BJ (cell line): ENCODE measurements around the gene TEKT4. TPM values are rescaled to one million over a fixed set of nuclear protein-coding genes. Genes with fewer than 3 reads are reported as not detected.
"Not testable (repeated sequence)": the region's sequence is repeated elsewhere in the genome, so short reads cannot be mapped to it uniquely, and the experiment has no call there.

Source experiments
- CTCF ChIA-PET: fragments of 350-600 bp; formaldehyde crosslinking; extraction: SDS; loops from one replicate; lab custom pipeline; 2021; ENCODE audit warnings: antibody characterized with exemption, inconsistent platforms; lab: Yijun Ruan, JAX
- POLR2A ChIA-PET: fragments of 300-600 bp; sonication (Branson Sonifier 250); formaldehyde crosslinking; extraction: SDS; loops from one replicate; lab custom pipeline; 2021; ENCODE audit warnings: antibody characterized with exemption; lab: Charles Lee
- DNase-seq: peaks from one replicate; pipeline ENCODE4 v3.0.0-alpha.2; 2011; ENCODE audit warnings: low read depth
- H3K27me3 ChIP-seq: 2 replicates; pipeline ENCODE4 v1.6.0; 2011; ENCODE audit warnings: low read length; ENCODE audit not compliant: control insufficient read depth, insufficient read depth
- H3K36me3 ChIP-seq: 2 replicates; pipeline ENCODE4 v1.5.1; 2011; ENCODE audit warnings: low read length; ENCODE audit not compliant: control insufficient read depth, insufficient read depth
- H3K4me3 ChIP-seq: 2 replicates; pipeline ENCODE4 v1.5.1; 2011; ENCODE audit warnings: low read depth, mild to moderate bottlenecking, control low read depth, low read length
- polyA minus RNA-seq: library from RNA; depleted of rRNA, polyadenylated mRNA; stranded (reverse); fragments of >200 nt; gene quantifications from 2 replicates; pipeline ENCODE4 v1.2.3, GENCODE V29; 2011; rRNA and poly(A)+ RNA removed
- polyA plus RNA-seq: library from polyadenylated mRNA; depleted of rRNA; stranded (reverse); fragments of >200 nt; gene quantifications from 2 replicates; pipeline ENCODE4 v1.2.3, GENCODE V29; 2011; rRNA removed
- TF ChIP-seq, protein P1 (sequence below): IDR thresholded peaks from 2 replicates; pipeline ENCODE4 v1.5.1; 2011; ENCODE audit warnings: low read depth, mild to moderate bottlenecking, control low read depth, inconsistent platforms, low read length, moderate library complexity; ENCODE audit not compliant: insufficient read depth

The TEKT4 gene, protein sequence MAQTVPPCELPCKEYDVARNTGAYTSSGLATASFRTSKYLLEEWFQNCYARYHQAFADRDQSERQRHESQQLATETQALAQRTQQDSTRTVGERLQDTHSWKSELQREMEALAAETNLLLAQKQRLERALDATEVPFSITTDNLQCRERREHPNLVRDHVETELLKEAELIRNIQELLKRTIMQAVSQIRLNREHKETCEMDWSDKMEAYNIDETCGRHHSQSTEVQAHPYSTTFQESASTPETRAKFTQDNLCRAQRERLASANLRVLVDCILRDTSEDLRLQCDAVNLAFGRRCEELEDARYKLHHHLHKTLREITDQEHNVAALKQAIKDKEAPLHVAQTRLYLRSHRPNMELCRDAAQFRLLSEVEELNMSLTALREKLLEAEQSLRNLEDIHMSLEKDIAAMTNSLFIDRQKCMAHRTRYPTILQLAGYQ
- polyA plus RNA-seq, result not detected in 2 replicates
- polyA minus RNA-seq, result 0.38 TPM in 1 of 2 replicates, not detected in the other

DNA sequence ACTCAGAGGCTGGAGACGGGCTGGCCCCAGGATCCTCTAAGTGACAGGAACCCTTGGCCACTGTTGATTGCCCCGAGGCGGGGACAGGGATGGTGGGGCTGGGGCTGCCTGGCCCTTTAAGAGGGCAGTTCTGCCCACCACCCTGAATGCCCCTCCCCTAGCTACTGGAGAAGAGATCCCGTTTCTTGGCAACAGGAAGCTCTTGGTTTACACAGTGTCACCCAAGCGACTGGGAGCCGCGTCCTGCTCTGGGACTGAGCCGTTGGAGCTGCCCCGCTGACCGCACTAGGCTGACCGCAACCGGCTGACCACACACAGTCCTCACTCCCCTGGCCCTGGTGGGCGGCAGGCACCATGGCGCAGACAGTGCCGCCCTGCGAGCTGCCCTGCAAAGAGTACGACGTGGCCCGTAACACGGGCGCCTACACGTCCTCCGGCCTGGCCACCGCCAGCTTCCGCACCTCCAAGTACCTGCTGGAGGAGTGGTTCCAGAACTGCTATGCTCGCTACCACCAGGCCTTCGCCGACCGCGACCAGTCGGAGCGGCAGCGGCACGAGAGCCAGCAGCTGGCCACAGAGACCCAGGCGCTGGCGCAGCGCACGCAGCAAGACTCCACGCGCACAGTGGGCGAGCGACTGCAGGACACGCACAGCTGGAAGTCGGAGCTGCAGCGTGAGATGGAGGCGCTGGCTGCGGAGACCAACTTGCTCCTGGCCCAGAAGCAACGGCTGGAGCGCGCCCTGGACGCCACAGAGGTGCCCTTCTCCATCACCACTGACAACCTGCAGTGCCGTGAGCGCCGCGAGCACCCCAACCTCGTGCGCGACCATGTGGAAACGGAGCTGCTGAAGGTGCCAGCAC lies at the start of gene TEKT4:
TSS of gene TEKT4 (plus strand) at position 205 of the 862 bp plus-strand sequence. CDS start at position 355, 150 bp downstream.
- POLR2A ChIA-PET, result no interaction called here
- no peak for DNase-seq

GRCh38 chr2:94839224-94839623 lies 32.0 kb upstream of the TEKT4 start:
- H3K4me3 ChIP-seq, H3K27me3 ChIP-seq, DNase-seq, H3K36me3 ChIP-seq, POLR2A ChIA-PET, CTCF ChIA-PET: not testable (repeated sequence)

More for the DNA sequence above, at the start of gene TEKT4:
- peaks cover 2% of the 10 kb centered on the region; the same call in 1 of the 2 replicates for H3K27me3 ChIP-seq
- no peaks in the 10 kb centered on the region for H3K36me3 ChIP-seq
- TF ChIP-seq, protein P1, sequence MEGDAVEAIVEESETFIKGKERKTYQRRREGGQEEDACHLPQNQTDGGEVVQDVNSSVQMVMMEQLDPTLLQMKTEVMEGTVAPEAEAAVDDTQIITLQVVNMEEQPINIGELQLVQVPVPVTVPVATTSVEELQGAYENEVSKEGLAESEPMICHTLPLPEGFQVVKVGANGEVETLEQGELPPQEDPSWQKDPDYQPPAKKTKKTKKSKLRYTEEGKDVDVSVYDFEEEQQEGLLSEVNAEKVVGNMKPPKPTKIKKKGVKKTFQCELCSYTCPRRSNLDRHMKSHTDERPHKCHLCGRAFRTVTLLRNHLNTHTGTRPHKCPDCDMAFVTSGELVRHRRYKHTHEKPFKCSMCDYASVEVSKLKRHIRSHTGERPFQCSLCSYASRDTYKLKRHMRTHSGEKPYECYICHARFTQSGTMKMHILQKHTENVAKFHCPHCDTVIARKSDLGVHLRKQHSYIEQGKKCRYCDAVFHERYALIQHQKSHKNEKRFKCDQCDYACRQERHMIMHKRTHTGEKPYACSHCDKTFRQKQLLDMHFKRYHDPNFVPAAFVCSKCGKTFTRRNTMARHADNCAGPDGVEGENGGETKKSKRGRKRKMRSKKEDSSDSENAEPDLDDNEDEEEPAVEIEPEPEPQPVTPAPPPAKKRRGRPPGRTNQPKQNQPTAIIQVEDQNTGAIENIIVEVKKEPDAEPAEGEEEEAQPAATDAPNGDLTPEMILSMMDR, result no peak
- H3K4me3 ChIP-seq, result no peak within 1 kb of the TSS
- CTCF ChIA-PET, result interaction anchor here (3.2 kb wide), 1 partner anchor 86 kb away, joined by 14 read pairs; no protein-coding TSS in a partner anchor

GRCh38 chr2:94856856-94857255 lies 14.4 kb upstream of the TEKT4 start:
- CTCF ChIA-PET, DNase-seq, H3K27me3 ChIP-seq, H3K4me3 ChIP-seq, H3K36me3 ChIP-seq, POLR2A ChIA-PET: not testable (repeated sequence)

DNA sequence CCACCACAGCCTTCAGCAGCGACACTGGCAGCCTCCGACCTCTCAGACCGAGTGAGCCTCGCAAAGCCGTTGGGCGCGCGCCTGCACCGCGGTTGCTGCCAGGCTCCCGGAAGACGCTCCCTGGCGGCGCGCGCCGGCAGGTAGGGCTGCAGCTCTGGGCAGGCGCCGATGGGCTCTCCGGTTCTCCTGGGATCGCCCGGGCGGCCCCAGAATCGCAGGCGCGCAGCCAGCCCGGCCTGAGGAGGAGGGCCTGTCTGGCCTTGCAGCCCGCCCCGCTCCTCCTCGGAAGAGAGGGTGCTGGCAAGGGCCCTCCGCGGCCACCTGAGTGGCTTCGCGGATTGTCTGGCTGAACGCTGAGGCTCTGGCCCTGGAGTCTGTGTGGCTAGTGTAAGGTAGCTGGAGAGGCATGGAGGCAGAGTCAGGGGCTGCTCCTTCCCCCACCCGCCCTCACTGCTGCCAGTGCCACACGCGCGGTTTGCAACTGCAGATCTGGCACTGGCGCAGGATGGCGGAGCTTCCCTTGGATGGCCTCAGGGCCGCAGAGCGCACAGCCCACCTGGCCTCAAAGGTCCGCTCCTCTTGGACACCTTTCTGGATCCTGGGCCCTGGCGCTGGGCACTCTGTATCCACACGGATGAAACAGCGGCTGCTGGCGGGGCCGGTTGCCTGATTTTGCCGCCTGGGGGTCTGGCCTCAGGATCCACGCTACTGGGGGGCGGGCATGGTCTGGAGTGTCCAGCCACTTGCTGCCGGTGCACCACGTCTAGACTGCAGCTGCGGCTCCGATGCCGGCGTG lies 13.7 kb upstream of the TEKT4 start:
- CTCF ChIA-PET, POLR2A ChIA-PET, H3K4me3 ChIP-seq, H3K27me3 ChIP-seq, H3K36me3 ChIP-seq, DNase-seq: not testable (repeated sequence)

DNA sequence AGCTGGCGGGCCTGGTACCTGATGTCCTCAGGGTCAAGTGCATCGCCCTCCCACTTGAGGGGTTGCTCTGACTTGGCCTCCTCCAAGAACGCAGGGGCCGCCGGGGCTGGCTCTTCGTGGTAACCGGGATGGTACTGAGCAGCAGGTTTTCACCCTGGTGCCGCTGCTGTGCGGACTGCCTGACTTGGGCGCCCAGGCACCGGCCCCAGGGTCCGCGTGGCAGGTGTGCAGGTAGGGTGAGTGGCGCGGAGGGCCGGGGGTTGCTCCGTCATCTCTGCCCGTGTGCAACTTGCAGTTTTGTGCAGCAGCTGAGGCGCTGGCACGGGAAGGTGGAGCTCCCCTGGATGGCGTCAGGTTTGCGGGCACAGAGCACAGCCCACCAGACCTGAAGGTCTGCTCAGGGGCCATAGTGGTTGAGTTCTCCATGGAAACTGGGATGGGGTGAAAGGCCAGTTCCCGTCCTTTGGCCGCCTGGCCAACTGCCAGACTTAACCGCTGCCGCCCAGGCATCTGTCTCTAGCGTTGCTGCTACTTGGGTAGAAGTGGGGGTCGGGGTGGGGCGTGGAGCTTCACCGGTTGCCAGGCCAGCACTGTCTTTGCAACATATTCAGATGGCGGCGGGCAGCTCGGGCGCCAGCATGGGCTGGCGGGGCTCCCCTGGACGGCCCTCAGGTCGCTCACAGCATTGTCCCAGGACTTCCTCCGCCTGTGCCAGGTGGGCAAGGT lies 12.9 kb upstream of the TEKT4 start:
- POLR2A ChIA-PET, DNase-seq, H3K4me3 ChIP-seq, H3K27me3 ChIP-seq, CTCF ChIA-PET, H3K36me3 ChIP-seq: not testable (repeated sequence)

- POLR2A ChIA-PET, result no interaction called here
- H3K4me3 ChIP-seq, result no peak overlapping the region
- CTCF ChIA-PET, result no interaction called here
Measured at GRCh38 chr2:94861308-94862152, 9.7 kb upstream of the TEKT4 start.

DNA sequence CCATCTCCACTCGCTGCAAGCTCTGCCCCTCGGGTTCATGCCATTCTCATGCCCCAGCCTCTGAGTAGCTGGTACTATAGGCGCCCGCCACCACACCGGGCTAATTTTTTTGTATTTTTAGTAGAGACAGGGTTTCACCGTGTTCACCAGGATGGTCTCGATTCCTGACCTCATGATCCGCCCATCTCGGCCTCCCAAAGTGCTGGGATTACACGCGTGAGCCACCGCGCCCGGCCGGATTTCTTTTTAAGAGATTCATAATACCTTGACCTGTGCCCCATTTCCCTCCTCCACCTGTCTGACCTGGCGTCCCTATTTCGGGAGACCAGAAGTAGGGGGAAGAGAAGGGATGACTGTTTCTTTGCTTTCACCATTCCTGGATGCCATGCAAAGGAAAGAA lies 8.3 kb upstream of the TEKT4 start:
- H3K4me3 ChIP-seq, H3K36me3 ChIP-seq, CTCF ChIA-PET, H3K27me3 ChIP-seq, POLR2A ChIA-PET, DNase-seq: not testable (repeated sequence)

More at GRCh38 chr2:94861308-94862152, 9.7 kb upstream of the TEKT4 start:
- Histone ChIP-seq H3K36me3 (no peaks in the 10 kb centered on the region), H3K27me3 (peaks cover 9% of the 10 kb centered on the region)
- DNase-seq, result no peak
- TF ChIP-seq, protein P1, result no peak
